HG03521 (cell line): ENCODE results near the gene TAPBP.
"Not testable (repeated sequence)": the region's sequence is repeated elsewhere in the genome, so short reads cannot be mapped to it uniquely, and the experiment has no call there.

Experiments
- ATAC-seq: cut with Tn5 transposase; IDR thresholded peaks from one replicate; pipeline ENCODE4 v1.9.1; 2021; ENCODE audit warnings: mild to moderate bottlenecking, moderate library complexity; ENCODE audit not compliant: unreplicated experiment

Gene TAPBP

GRCh38 chr6:33277663-33278391, 36.1 kb downstream of the TAPBP start:
- ATAC-seq, result no peak

- peak; percentile 50 for ATAC-seq
Measured at GRCh38 chr6:33276864-33277662, 36.8 kb downstream of the TAPBP start, which contains the start of gene B3GALT4. Gene B3GALT4 (plus strand): TSS chr6:33277123. CDS start chr6:33277420, 297 bp downstream.

GRCh38 chr6:33276581-33276863, 37.4 kb downstream of the TAPBP start:
- no peak for ATAC-seq

GRCh38 chr6:33275795-33276580, 37.9 kb downstream of the TAPBP start:
- ATAC-seq, result not testable (repeated sequence)

- ATAC-seq, result no peak
Measured at GRCh38 chr6:33273924-33274902, 39.7 kb downstream of the TAPBP start.

GRCh38 chr6:33273129-33273923, 40.6 kb downstream of the TAPBP start:
- no peak for ATAC-seq

- ATAC-seq, result no peak
Measured at GRCh38 chr6:33272275-33273128, 41.4 kb downstream of the TAPBP start.

GRCh38 chr6:33271468-33272274, 42.2 kb downstream of the TAPBP start, which contains the start of the genes RPS18 and VPS52:
Gene RPS18 (plus strand): TSS chr6:33272075. CDS start chr6:33272120, 45 bp downstream.
Gene VPS52 (minus strand): TSS chr6:33271876. CDS start chr6:33271675, 201 bp downstream.
- ATAC-seq, result peak; percentile 67

- ATAC-seq, result no peak
Measured at GRCh38 chr6:33271117-33271467, 42.8 kb downstream of the TAPBP start.

GRCh38 chr6:33264015-33264414, 49.9 kb downstream of the TAPBP start:
- no peak for ATAC-seq

GRCh38 chr6:33262490-33262889, 51.4 kb downstream of the TAPBP start:
- not testable (repeated sequence) for ATAC-seq

- no peak for ATAC-seq
Measured at GRCh38 chr6:33259032-33259431, 54.8 kb downstream of the TAPBP start.

- ATAC-seq, result no peak
Measured at GRCh38 chr6:33254591-33254990, 59.3 kb downstream of the TAPBP start.

- no peak for ATAC-seq
Measured at GRCh38 chr6:33252759-33253158, 61.1 kb downstream of the TAPBP start.

- ATAC-seq, result no peak
Measured at GRCh38 chr6:33251395-33252012, 62.4 kb downstream of the TAPBP start.

GRCh38 chr6:33250731-33251130, 63.1 kb downstream of the TAPBP start:
- ATAC-seq, result no peak
